Karpas-422 (cell line): Measurements from ENCODE around the gene NSDHL. TPM values are rescaled to one million over a fixed set of nuclear protein-coding genes. Genes with fewer than 3 reads are reported as not detected.

Experiments used
- DNase-seq: peaks from one replicate; pipeline ENCODE4 v3.0.0-alpha.2; 2015
- H2AFZ ChIP-seq: fragments of 200-600 bp; sonication (generic); 2 replicates; pipeline ENCODE4 v1.6.1; 2014; ENCODE audit warnings: antibody characterized with exemption, low read length, mixed read lengths
- H3K27ac ChIP-seq: fragments of 200-600 bp; sonication (generic); 2 replicates; pipeline ENCODE4 v1.5.1; 2014; ENCODE audit warnings: mild to moderate bottlenecking, low read length, moderate library complexity
- H3K27me3 ChIP-seq: fragments of 200-600 bp; sonication (generic); 2 replicates; pipeline ENCODE4 v1.6.1; 2014; ENCODE audit warnings: low read length, mixed read lengths
- H3K36me3 ChIP-seq: fragments of 200-600 bp; sonication (generic); 2 replicates; pipeline ENCODE4 v1.6.1; 2014; ENCODE audit warnings: low read length, mixed read lengths; ENCODE audit not compliant: insufficient read depth
- H3K4me1 ChIP-seq: fragments of 200-600 bp; sonication (generic); 2 replicates; pipeline ENCODE4 v1.6.1; 2014; ENCODE audit warnings: mild to moderate bottlenecking, low read length, mixed read lengths
- H3K4me2 ChIP-seq: fragments of 200-600 bp; sonication (generic); 2 replicates; pipeline ENCODE4 v1.6.1; 2014; ENCODE audit warnings: low read length, low read depth, mild to moderate bottlenecking; ENCODE audit not compliant: poor library complexity, severe bottlenecking
- H3K4me3 ChIP-seq: fragments of 200-600 bp; sonication (generic); 2 replicates; pipeline ENCODE4 v1.5.1; 2014; ENCODE audit warnings: mild to moderate bottlenecking, antibody characterized with exemption, low read length, mixed read lengths
- H3K79me2 ChIP-seq: fragments of 200-600 bp; sonication (generic); 2 replicates; pipeline ENCODE4 v1.6.1; 2014; ENCODE audit warnings: mild to moderate bottlenecking, low read length, mixed read lengths
- H3K9ac ChIP-seq: fragments of 200-600 bp; sonication (generic); 2 replicates; pipeline ENCODE4 v1.6.0; 2014; ENCODE audit warnings: low read length
- H3K9me2 ChIP-seq: fragments of 200-600 bp; sonication (generic), shearing (Covaris generic); replicated peaks from 2 replicates; pipeline ENCODE4 v1.6.0; 2014; ENCODE audit warnings: mild to moderate bottlenecking, low read length, moderate library complexity; ENCODE audit not compliant: insufficient read depth
- H3K9me3 ChIP-seq: fragments of 300-700, 200-600 bp; sonication (generic); 2 replicates; pipeline ENCODE4 v1.6.1; 2014; ENCODE audit warnings: low read length, mixed read lengths
- H4K20me1 ChIP-seq: fragments of 200-600 bp; sonication (generic); 2 replicates; pipeline ENCODE4 v1.6.1; 2014; ENCODE audit warnings: mild to moderate bottlenecking, antibody characterized with exemption, low read length, low read depth; ENCODE audit not compliant: insufficient read depth
- total RNA-seq: library from RNA; depleted of rRNA; stranded (reverse); fragments of >200 nt; shearing (Covaris generic); gene quantifications from 2 replicates; pipeline ENCODE4 v1.2.3, GENCODE V29; 2014; ENCODE audit warnings: low replicate concordance

Gene NSDHL
- total RNA-seq, 1 experiment from 2014 or later: 23.6 TPM

DNA sequence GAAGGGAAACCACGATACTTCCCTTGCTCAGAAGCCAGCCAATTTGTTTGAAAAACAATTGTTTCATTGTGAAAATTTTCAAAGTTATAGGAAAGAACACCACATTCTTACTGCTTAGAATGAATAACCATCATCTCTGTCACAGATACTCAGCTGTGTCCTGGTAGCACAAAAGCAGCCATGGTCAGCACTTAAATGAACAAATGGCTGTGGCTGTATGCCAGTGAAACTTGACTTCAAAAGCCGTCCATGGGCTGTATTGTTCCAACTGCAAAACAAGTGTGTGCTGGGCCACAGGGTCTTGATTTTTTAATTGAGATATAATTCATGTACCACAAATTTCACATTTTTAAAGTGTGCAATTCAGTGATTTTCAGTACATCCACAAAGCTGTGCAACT, 19.6 kb downstream of the NSDHL start:
- no peaks in the 10 kb centered on the region for H3K36me3 ChIP-seq
- no peak for DNase-seq
- H3K4me2 ChIP-seq: no peak overlapping the region
- H2AFZ ChIP-seq: no peak overlapping the region
- H3K4me1 ChIP-seq: peaks cover 3% of the 10 kb centered on the region; the same call in 1 of the 2 replicates
- H3K9me2 ChIP-seq: no peaks in the 10 kb centered on the region
- H3K4me3 ChIP-seq: no peak overlapping the region
- H3K9ac ChIP-seq: no peak overlapping the region
- peaks cover 3% of the 10 kb centered on the region; the same call in 1 of the 2 replicates for H3K79me2 ChIP-seq
- H4K20me1 ChIP-seq: no peaks in the 10 kb centered on the region
- no peaks in the 10 kb centered on the region for H3K9me3 ChIP-seq
- H3K27ac ChIP-seq: no peak overlapping the region
- H3K27me3 ChIP-seq: no peaks in the 10 kb centered on the region

DNA sequence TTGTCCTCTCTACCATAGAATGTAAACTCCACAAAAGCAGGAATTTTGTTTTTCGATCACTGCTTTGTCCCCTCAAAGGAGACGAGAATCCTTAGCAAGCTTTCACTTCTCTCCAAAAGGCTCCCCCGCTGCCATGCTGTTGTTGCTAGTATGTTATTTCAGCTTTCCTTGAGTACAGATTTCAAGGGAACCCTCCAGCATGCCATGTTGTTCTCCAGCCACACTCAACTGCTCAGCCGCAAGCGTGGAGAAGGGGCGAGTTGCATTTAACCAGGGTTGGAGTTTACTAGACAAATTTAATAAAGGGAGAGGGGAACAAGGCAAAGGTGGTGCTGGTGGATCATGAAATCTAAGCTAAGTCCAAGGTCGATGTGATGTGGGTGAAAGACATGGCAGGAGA, 23.1 kb downstream of the NSDHL start:
- Histone ChIP-seq H3K4me3 (no peak overlapping the region), H3K27me3 (no peaks in the 10 kb centered on the region), H3K4me1 (no peaks in the 10 kb centered on the region), H3K9me2 (no peaks in the 10 kb centered on the region), H3K36me3 (no peaks in the 10 kb centered on the region), H2AFZ (no peak overlapping the region), H3K9ac (no peak overlapping the region), H4K20me1 (no peaks in the 10 kb centered on the region), H3K4me2 (no peak overlapping the region), H3K9me3 (no peaks in the 10 kb centered on the region), H3K27ac (no peak overlapping the region), H3K79me2 (no peaks in the 10 kb centered on the region)
- DNase-seq: no peak

DNA sequence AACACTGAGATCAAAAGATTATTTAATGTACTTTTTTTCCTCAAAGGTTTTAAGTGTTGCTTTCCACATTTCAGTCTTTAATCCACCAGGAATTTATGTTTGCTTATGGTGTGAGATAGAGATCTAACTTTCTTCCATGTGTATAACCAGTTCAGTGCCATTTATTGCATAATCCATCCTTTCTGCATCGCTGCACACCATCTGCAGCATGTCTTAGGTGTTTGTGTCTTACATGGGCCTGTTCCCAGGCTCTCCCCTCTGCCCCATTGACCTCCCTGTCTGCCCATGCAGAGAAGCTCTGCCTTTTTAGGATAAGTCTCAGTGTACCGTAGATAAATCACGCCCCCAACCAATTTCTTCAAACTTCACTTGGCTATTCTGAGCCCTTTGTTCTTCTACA, 30.3 kb downstream of the NSDHL start:
- no peak overlapping the region for H3K4me2 ChIP-seq
- H3K9me3 ChIP-seq: no peaks in the 10 kb centered on the region
- no peak overlapping the region for H3K9ac ChIP-seq
- no peaks in the 10 kb centered on the region for H3K9me2 ChIP-seq
- no peak for DNase-seq
- no peak overlapping the region for H3K27ac ChIP-seq
- H3K79me2 ChIP-seq: no peaks in the 10 kb centered on the region
- no peak overlapping the region for H3K4me3 ChIP-seq
- peaks cover 3% of the 10 kb centered on the region; the same call in 1 of the 2 replicates for H4K20me1 ChIP-seq
- H3K27me3 ChIP-seq: no peaks in the 10 kb centered on the region
- H3K36me3 ChIP-seq: no peaks in the 10 kb centered on the region
- H3K4me1 ChIP-seq: no peaks in the 10 kb centered on the region
- H2AFZ ChIP-seq: no peak overlapping the region

DNA sequence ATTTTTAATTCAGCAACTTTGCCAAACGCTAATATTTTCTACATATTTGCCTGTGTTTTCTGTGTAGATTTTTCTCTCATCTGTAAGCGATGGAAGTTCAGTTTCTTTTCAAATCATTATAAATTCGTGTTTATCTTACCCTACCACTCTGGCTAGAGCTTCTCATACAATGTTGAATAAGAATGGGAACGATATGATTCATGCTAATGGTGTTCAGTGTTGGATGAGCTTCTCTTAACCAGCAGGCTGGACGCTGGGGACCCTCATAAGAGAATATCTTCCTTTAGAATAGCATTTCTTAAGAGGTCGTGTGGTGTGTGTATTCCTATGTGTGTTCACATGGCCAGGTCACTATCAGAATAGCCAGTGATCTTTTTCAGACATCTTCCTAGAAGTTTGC, 31.0 kb downstream of the NSDHL start:
- Histone ChIP-seq H3K36me3 (no peaks in the 10 kb centered on the region), H4K20me1 (peaks cover 3% of the 10 kb centered on the region; the same call in 1 of the 2 replicates), H3K4me3 (no peak overlapping the region), H3K4me1 (no peaks in the 10 kb centered on the region), H2AFZ (no peak overlapping the region), H3K9me2 (no peaks in the 10 kb centered on the region), H3K79me2 (no peaks in the 10 kb centered on the region), H3K4me2 (no peak overlapping the region), H3K9ac (no peak overlapping the region), H3K9me3 (no peaks in the 10 kb centered on the region), H3K27me3 (no peaks in the 10 kb centered on the region), H3K27ac (no peak overlapping the region)
- no peak for DNase-seq

DNA sequence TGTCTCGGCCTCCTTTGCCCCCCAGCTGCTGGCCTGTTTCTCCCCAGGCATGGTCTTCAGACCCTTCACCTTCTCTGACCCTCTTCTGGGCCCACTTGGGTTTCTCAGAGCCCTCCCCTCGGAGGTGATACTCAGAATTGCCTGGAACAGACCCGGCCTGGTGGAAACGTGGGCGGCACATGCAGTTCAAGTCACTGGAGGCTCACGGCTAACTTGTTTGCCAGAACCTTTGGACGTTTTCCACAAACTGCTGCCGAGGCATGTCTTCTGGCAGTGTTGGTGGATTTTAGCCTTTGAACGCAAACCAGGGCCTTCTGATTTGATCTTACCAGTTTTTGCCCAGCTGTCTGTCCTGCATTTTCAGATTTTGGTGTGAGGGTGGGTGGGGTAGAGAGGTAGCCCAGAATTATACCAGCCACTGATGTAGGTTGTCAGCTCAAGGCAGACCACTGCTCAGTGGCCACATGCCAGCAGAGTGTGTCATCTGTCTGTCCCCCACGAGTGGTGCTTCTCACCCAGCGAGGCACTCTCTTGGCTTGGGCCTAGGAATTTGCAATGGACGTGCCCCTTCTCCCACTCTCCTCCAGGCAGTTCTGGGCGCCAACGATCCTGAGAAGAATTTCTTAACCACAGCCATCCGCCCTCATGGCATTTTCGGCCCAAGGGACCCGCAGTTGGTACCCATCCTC, 34.5 kb downstream of the NSDHL start:
- no peak for DNase-seq
- Histone ChIP-seq H3K9me2 (no peaks in the 10 kb centered on the region), H3K27ac (no peak overlapping the region), H3K9ac (no peak overlapping the region), H4K20me1 (peaks cover 3% of the 10 kb centered on the region; the same call in 1 of the 2 replicates), H3K4me1 (no peaks in the 10 kb centered on the region), H3K27me3 (no peaks in the 10 kb centered on the region), H3K79me2 (no peaks in the 10 kb centered on the region), H3K4me3 (no peak overlapping the region), H3K4me2 (no peak overlapping the region), H3K36me3 (no peaks in the 10 kb centered on the region), H2AFZ (no peak overlapping the region), H3K9me3 (no peaks in the 10 kb centered on the region)

DNA sequence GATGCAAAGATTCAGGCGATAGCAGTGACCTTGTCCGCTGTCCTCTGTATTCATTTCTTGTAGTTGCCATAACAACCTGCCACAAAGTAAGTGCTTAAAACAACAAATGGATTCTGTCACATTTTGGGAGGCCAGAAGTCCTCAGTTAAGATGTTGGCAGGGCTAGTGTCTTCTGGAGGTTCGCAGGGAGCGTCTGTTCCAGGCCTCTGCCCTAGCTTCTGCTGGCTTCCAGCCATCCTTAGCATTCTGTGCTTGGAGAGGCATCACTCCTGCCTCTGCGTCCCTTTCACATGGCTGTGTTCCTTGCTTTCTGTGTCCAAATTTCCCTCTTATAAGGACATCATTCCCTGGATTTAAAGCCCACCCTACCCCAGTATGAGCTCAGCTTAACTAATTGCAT, 35.5 kb downstream of the NSDHL start:
- Histone ChIP-seq H3K27me3 (no peaks in the 10 kb centered on the region), H3K9me3 (no peaks in the 10 kb centered on the region), H3K9me2 (no peaks in the 10 kb centered on the region), H3K4me1 (no peaks in the 10 kb centered on the region), H4K20me1 (peaks cover 3% of the 10 kb centered on the region; the same call in 1 of the 2 replicates), H3K9ac (no peak overlapping the region), H2AFZ (no peak overlapping the region), H3K4me2 (no peak overlapping the region), H3K4me3 (no peak overlapping the region), H3K79me2 (no peaks in the 10 kb centered on the region), H3K27ac (no peak overlapping the region), H3K36me3 (no peaks in the 10 kb centered on the region)
- DNase-seq: no peak

DNA sequence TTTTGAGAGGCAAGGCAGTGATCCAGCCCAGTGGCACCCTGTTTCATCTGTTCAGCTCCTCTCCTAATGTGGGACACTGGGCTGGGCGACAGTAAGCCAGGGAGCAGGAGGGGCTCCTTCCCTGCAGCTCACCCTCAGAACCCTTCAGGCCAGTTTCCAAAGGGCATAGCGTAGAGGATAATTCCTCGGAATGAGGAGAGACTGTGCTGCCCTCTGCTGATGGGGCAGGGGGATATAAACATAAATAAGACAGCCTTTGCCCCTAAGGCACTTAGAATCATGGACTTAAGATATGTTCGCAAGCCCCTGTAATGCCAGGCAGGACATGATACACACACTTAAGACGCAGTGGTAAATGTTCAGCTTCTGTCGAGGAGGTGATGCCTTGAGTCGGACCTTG, 39.1 kb downstream of the NSDHL start:
- H3K36me3 ChIP-seq: no peaks in the 10 kb centered on the region
- no peaks in the 10 kb centered on the region for H4K20me1 ChIP-seq
- H3K9me2 ChIP-seq: no peaks in the 10 kb centered on the region
- no peak overlapping the region for H3K9ac ChIP-seq
- H3K4me1 ChIP-seq: no peaks in the 10 kb centered on the region
- no peaks in the 10 kb centered on the region for H3K79me2 ChIP-seq
- no peaks in the 10 kb centered on the region for H3K27me3 ChIP-seq
- no peak for DNase-seq
- H2AFZ ChIP-seq: no peak overlapping the region
- no peaks in the 10 kb centered on the region for H3K9me3 ChIP-seq
- H3K4me3 ChIP-seq: no peak overlapping the region
- H3K4me2 ChIP-seq: no peak overlapping the region
- no peak overlapping the region for H3K27ac ChIP-seq

DNA sequence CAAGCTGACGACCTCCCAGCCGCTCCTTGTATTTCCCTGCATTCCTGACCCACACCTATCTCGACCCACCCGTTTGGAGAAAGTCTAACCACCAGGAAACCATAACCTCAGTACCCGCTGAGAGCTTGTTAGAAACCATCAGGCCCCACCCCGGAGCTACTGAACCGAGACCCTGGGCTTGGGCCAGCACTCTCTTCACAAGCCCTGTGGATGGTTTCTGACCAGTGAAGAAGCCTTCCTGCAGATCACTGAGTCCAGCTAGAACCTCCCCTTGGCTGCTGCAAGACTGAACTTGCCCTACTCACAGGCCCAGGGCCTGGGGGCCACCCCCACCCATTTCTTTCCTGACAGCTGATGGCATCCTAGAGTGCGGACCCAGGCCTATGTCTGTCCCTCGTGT, 40.4 kb downstream of the NSDHL start:
- H3K27me3 ChIP-seq: no peaks in the 10 kb centered on the region
- H4K20me1 ChIP-seq: no peaks in the 10 kb centered on the region
- H3K27ac ChIP-seq: no peak overlapping the region
- H3K4me1 ChIP-seq: no peaks in the 10 kb centered on the region
- H3K4me3 ChIP-seq: no peak overlapping the region
- no peak overlapping the region for H3K4me2 ChIP-seq
- no peak for DNase-seq
- no peak overlapping the region for H2AFZ ChIP-seq
- no peaks in the 10 kb centered on the region for H3K79me2 ChIP-seq
- no peak overlapping the region for H3K9ac ChIP-seq
- H3K9me2 ChIP-seq: no peaks in the 10 kb centered on the region
- H3K9me3 ChIP-seq: no peaks in the 10 kb centered on the region
- no peaks in the 10 kb centered on the region for H3K36me3 ChIP-seq
